GM12873 (cell line): ENCODE results near the gene EVA1B.

ENCODE experiments used
- TF ChIP-seq, protein P1 (sequence below): IDR thresholded peaks from 2 replicates; pipeline ENCODE4 v1.5.1; 2012; ENCODE audit warnings: low read depth, mild to moderate bottlenecking, moderate library complexity, low read length, control low read depth; ENCODE audit not compliant: insufficient read depth; ENCODE audit errors: missing control alignments

EVA1B gene

GRCh38 chr1:36303244-36303643 lies 20.2 kb downstream of the EVA1B start:
- TF ChIP-seq, protein P1, sequence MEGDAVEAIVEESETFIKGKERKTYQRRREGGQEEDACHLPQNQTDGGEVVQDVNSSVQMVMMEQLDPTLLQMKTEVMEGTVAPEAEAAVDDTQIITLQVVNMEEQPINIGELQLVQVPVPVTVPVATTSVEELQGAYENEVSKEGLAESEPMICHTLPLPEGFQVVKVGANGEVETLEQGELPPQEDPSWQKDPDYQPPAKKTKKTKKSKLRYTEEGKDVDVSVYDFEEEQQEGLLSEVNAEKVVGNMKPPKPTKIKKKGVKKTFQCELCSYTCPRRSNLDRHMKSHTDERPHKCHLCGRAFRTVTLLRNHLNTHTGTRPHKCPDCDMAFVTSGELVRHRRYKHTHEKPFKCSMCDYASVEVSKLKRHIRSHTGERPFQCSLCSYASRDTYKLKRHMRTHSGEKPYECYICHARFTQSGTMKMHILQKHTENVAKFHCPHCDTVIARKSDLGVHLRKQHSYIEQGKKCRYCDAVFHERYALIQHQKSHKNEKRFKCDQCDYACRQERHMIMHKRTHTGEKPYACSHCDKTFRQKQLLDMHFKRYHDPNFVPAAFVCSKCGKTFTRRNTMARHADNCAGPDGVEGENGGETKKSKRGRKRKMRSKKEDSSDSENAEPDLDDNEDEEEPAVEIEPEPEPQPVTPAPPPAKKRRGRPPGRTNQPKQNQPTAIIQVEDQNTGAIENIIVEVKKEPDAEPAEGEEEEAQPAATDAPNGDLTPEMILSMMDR, result no peak

DNA sequence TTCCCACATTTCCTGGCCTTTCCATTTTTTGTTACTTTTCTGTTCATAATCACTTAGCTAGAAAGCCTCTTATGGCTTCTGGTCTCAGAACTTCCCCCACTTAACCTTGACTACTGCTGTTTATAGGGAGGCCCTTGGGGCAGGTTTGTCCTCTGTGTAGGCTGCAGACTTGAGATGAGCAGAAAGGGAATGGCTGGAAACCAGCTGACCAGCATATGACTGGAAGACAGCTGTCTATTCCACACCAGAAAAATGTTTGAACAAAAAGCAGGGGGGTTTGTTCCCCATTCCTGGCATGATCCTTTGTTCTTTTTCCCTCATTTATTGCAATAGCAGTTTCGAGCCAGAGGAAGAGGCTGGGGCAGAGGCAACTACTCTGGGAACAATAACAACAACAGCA lies 22.2 kb downstream of the EVA1B start:
- TF ChIP-seq, protein P1, result no peak

GRCh38 chr1:36300526-36300925 lies 22.9 kb downstream of the EVA1B start:
- TF ChIP-seq, protein P1, result no peak

GRCh38 chr1:36298640-36299039 lies 24.8 kb downstream of the EVA1B start:
- TF ChIP-seq, protein P1, result no peak

DNA sequence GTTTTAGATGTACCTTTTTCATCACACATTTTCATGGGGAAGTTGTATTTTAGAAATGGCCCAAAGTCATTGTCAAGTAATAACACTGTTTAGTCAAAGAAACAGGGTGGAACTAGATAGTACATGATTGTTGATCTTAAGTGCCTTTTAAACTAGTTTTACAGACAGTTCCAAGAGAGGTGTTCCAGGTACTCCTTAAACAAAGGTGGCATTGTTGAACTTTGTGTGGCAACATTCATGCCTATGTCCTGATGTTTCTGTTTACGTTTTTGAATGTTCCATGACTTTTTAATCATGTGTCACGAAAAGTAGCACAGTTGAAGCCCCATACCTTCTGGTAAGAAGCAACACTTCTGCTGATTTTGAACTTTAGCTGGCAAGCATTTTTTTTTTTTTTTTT lies 26.4 kb downstream of the EVA1B start:
- TF ChIP-seq, protein P1, result no peak

- TF ChIP-seq, protein P1, result no peak
Observed at GRCh38 chr1:36295390-36295789, 28.1 kb downstream of the EVA1B start.

- TF ChIP-seq, protein P1, result no peak
Observed at GRCh38 chr1:36287595-36287994, 35.9 kb downstream of the EVA1B start.
